Activated CD8-positive, alpha-beta memory T cell treated with anti-CD3 and anti-CD28 coated beads, Interleukin-2, amount 50 U/mL, for 48 hours (primary cell): Measurements from ENCODE around the gene CACNB3.
"Not testable (repeated sequence)": the region's sequence is repeated elsewhere in the genome, so short reads cannot be mapped to it uniquely, and the experiment has no call there.

Experiments used
- DNase-seq: peaks from one replicate; pipeline ENCODE4 v3.0.0-alpha.2; 2020

Gene CACNB3

DNA sequence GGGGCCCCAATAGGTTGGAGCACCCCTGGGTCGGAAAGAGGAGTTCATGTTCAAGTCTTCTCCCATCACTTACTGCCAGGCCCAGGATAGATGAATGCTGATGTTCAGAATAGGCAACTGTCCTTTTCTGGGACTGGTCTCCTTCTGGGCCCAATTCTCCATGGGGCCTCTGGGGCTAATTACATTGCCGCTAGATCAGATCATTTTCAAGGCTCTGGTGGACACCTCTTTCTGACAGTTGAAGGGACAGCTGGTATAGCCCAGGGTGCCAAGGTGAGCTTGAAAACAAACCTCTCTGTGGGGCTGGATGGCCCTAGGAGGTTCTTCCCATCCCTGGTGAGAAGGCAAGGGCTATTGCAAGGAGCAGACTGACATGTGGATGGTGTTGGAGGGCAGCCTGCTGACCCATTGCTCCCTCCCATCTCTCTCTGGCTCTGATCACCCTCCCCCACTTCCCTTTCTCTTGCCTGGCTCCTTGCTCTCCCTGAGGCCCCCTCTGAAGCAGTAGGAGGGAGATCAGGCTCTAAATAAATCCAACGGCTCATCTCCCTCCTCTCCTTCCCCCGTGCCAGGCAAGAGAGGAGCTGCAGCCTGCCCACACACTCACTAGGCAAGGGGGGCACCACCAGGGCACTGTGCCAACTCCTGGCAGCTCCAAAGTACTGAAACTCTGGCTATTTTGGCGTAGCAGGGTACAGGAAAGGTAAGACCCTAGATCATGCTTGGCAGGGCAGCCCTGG lies 1.9 kb downstream of the CACNB3 start:
- DNase-seq, result no peak

GRCh38 chr12:48822139-48822538 lies 3.8 kb downstream of the CACNB3 start:
- DNase-seq, result no peak

GRCh38 chr12:48822711-48823110 lies 4.4 kb downstream of the CACNB3 start:
- no peak for DNase-seq

GRCh38 chr12:48823281-48823680 lies 5.0 kb downstream of the CACNB3 start:
- DNase-seq, result no peak

DNA sequence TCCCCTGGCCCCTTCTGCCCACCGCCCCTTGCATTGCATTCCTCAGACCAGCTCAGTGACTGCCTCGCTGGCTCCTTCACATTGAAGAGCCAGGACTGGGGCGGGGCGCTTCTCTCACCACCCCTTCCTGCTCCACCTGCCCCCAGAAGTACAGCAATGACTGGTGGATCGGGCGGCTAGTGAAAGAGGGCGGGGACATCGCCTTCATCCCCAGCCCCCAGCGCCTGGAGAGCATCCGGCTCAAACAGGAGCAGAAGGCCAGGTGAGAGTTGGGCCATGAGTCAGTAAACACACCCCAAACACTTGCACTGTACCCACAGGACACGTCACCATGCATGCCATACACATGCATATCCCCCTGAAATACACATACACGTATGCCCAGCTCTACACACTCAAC lies 5.8 kb downstream of the CACNB3 start:
- no peak for DNase-seq

- no peak for DNase-seq
Observed at GRCh38 chr12:48824905-48825304, 6.6 kb downstream of the CACNB3 start.

DNA sequence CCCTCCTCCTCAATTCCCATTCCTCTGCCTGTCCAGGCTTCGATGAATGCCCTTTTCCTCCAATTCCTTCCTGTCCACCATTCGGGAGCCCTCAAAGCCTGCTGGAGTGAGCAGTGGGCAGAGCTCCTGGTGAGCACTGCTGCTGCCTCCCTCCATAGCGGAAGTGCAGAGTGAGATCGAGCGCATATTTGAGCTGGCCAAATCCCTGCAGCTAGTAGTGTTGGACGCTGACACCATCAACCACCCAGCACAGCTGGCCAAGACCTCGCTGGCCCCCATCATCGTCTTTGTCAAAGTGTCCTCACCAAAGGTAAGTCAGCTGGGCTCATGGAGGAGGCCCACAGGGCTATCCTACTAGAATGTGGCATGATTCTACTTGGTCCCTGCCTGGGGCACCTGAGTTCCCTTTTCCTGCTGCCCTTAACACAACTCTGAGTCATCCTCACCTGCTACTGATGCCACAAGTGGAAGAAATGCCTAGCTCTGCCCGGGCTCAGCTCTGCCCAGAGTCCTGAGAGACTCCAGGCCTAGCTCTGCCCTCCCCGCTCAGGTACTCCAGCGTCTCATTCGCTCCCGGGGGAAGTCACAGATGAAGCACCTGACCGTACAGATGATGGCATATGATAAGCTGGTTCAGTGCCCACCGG lies 8.0 kb downstream of the CACNB3 start:
- DNase-seq, result no peak

DNA sequence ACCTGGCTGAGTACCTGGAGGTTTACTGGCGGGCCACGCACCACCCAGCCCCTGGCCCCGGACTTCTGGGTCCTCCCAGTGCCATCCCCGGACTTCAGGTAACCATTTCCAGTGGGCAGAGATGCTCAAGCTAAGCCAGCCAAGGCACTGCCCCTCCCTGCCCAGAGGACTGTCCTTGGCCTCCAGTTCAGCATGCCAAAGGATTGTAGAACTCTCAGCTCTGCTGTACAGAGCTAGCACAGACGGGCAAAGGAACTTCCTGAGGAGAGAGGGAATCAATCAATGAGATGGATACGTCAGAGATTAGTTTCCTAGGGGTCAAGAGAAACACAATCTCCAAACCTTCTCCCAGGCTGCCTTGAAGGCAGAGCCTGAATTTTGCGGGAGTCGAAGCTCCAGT lies 8.7 kb downstream of the CACNB3 start:
- DNase-seq, result no peak

DNA sequence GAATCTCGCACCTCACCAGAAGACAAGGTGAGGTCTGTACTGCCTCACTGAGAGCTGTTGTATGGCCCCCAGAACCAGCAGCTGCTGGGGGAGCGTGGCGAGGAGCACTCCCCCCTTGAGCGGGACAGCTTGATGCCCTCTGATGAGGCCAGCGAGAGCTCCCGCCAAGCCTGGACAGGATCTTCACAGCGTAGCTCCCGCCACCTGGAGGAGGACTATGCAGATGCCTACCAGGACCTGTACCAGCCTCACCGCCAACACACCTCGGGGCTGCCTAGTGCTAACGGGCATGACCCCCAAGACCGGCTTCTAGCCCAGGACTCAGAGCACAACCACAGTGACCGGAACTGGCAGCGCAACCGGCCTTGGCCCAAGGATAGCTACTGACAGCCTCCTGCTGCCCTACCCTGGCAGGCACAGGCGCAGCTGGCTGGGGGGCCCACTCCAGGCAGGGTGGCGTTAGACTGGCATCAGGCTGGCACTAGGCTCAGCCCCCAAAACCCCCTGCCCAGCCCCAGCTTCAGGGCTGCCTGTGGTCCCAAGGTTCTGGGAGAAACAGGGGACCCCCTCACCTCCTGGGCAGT lies 9.3 kb downstream of the CACNB3 start:
- DNase-seq, result no peak

DNA sequence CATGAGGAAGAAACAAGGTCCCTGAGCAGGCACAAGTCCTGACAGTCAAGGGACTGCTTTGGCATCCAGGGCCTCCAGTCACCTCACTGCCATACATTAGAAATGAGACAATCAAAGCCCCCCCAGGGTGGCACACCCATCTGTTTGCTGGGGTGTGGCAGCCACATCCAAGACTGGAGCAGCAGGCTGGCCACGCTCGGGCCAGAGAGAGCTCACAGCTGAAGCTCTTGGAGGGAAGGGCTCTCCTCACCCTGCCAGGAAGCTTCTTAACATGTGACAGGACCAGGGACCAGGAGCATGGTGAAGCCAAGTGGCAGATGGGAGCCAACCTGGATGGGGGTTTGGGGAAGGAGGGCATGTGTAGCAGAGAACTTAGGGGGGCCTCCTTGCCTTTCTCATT lies 10.0 kb downstream of the CACNB3 start:
- no peak for DNase-seq

GRCh38 chr12:48828841-48829575 lies 10.7 kb downstream of the CACNB3 start:
- no peak for DNase-seq

- no peak for DNase-seq
Observed at GRCh38 chr12:48831257-48831656, 13.0 kb downstream of the CACNB3 start.

GRCh38 chr12:48832321-48833060 lies 14.2 kb downstream of the CACNB3 start:
- DNase-seq, result no peak

DNA sequence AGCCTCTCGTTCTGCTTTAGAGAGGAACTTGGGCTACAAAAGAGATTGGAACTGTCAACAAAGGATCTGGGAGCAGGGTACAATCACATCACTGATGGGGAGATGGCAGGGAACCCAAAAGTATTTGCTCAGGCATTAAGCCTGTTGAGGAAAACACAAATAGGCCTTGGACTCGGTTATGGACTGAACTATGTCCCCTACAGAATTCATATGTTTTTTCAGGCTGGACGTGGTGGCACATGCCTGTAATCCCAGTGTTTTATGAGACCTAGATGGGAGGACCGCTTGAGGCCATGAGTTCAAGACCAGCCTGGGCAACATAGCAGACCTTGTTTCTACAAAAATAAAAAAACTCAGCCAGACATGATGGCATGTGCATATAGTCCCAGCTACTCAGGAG lies 19.8 kb downstream of the CACNB3 start:
- DNase-seq, result no peak

DNA sequence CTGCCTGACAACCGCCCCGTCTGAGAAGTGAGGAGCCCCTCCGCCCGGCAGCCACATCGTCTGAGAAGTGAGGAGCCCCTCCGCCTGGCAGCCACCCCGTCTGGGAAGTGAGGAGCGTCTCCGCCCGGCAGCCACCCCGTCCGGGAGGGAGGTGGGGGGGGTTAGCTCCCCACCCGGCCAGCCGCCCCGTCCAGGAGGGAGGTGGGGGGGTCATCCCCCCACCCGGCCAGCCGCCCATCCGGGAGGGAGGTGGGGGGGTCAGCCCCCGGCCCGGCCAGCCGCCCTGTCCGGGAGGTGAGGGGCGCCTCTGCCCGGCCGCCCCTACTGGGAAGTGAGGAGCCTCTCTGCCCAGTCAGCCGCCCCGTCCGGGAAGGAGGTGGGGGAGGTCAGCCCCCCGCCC lies 23.7 kb downstream of the CACNB3 start:
- not testable (repeated sequence) for DNase-seq

GRCh38 chr12:48851883-48852733 lies 33.8 kb downstream of the CACNB3 start, which contains the start of gene DDX23:
Gene DDX23 (minus strand): TSS chr12:48852163. CDS start chr12:48845782, 6,381 bp downstream.
- DNase-seq, result peak; percentile 92

GRCh38 chr12:48852734-48853688 lies 34.7 kb downstream of the CACNB3 start:
- DNase-seq, result peak; percentile 92

DNA sequence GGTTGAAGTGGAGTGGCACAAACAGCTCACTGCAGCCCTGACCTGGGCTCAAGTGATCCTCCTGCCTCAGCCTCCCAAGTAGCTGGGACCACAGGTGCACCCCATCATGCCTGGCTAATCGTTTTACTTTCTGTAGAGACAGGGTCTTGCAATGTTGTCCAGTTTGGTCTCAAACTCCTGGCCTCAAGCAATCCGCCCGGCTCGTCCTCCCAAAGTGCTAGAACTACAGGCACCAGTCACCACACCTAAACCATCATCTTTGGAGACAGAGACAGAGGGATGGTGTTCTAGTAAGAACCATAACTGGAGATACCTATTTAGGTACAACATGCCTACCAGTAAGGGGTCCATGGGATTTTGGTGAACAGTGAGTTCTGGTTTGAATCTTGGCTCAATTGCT lies 36.2 kb downstream of the CACNB3 start:
- no peak for DNase-seq

DNA sequence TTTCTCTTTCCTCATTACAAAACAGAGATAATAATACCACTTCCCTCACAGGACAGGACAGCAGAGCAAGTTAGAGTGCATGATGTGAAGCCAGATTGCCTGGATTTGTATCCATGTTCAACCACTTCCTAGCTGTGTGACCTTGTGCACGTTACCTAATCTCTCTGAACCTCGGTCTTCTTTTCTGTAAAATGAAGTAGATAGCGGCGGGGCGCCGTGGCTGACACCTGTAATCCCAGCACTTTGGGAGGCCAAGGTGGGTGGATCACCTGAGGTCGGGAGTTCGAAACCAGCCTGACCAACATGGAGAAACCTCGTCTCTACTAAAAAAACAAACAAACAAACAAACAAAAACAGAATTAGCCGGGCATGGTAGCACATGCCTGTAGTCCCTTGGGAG lies 36.6 kb downstream of the CACNB3 start:
- not testable (repeated sequence) for DNase-seq

DNA sequence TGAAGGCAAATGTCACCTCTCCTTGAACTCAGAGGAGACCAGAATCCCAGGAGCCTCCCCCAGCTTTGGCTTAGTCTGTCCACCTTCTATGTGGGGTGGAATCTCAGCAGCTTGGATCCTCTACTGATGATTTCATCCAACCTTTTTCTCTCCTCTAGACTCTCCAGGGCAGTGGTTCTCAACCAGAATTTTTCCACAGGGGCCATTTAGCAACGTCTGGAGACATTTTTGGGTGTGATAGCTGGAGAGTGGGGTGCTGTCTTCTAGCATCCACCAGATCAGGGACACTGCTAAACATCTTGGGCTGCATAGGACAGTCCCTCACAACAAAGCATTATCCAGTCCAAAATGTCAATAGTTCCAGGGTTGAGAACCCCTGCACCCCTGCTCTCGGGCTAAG lies 38.1 kb downstream of the CACNB3 start:
- DNase-seq, result no peak
